Measurements from ENCODE around the gene CDH4. TPM values are rescaled to one million over a fixed set of nuclear protein-coding genes. Genes with fewer than 3 reads are reported as not detected.
A peak's percentile ranks its signal among the peaks of the same experiment; 100 is the strongest.
"Not testable (repeated sequence)": the region's sequence is repeated elsewhere in the genome, so short reads cannot be mapped to it uniquely, and the experiment has no call there.

The CDH4 gene
- total and polyA plus RNA-seq, 4 donors, result 5.8 to 24.1 (median 17.1) TPM

DNA sequence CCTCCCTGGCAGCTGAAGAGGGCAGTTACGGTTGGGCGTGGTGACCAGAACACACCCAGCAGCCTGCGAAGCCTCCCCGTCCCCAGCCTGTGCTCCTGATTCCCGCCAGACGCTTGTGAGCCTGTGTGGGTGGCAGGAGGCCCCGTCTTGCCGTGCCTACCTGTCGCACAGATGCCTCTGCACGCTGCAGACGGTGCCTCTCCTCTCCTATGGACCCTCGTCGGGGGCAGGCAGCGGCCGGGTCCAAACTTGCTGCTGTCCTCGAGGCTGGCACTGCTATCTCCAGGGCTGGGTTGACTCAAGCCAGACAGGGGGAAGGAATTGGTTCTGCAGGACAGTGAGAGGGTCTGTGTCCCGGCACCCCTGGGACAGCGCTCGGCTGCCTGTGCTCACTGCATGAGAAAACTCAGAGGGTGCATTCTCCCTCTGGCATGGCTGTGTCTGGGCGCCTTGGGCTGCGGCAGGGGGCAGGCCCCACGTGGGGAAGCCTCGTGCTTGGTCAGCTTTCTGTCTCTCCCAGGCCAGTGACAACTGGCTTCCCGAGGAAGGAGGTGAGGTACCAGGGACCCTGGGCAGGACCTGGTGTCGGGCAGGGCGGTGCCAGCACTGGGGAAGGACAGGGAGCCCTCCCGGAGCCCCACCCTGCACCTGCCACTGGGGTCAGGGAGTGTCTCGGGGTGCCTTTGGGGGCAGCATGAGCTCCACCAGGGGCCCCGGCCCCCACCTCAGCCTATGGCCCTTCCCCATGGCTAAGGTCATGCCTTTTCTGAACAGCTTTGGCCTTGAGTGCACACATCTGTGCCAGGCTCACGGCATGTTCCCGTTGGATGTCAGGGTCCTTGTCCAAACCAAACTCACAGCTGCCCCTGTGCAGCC is 686.1 kb downstream of the CDH4 start:
- 82% methylated on average over 29 of the region's 31 CpGs for WGBS (ENCODE audit: insufficient coverage)
- no peak for DNase-seq (ENCODE audit: low read depth in 4 of 6, low spot score in 6 of 6)
- no peaks in the 10 kb centered on the region for H3K27me3 ChIP-seq (ENCODE audit: control insufficient read depth, insufficient read depth, low read length)

DNA sequence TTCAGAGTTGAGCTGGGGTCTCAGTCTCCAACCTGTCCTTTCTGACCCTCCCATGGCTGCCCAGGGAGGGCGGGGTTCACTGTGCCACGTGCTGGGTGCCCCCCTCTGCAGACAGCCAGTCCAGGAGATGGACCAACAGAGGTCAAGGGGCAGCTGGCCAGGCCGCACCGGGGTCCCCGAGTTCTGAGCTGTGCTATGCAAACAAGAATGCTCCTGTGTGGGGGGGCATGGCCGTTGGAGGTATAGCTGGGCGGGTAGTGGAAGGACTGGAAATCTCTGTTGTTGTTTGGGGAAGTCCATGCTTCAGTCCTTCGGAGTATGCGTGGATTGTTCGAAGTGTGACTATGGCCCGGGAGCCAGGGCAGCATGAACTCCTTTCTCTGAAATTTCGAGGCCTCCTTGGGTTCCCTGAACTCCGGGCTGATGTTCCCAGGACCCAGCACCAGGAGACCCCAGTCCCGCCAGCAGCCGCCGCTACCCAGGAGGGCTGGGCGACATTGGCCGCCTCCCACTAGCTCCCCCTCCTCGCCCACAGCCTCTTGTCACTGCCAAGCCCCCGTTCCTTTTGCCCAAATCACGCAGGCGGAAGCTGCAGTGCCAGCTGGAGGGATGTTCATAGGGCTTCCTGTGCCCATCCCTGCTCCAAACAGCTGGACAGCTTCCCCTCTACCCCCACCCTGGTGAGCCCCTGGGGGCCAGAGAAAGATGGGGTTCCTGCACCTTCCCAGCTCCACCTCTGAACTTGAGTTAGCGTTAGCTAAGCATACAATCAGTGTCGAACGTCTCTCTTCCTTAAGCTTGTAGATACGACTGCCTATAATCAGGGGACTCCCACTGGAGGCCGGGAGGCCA is 687.0 kb downstream of the CDH4 start:
- no peak for DNase-seq (ENCODE audit: low read depth in 4 of 6, low spot score in 6 of 6)
- WGBS (ENCODE audit: insufficient coverage), result 83% methylated on average over 27 of the region's 27 CpGs
- no peak overlapping the region for H3K4me3 ChIP-seq (ENCODE audit: low read depth, low read length)
- no peak overlapping the region for H3K27ac ChIP-seq (ENCODE audit: low read depth, low read length)
- H3K9me3 ChIP-seq (ENCODE audit: control insufficient read depth, insufficient read depth, low read length), result no peaks in the 10 kb centered on the region
- H3K36me3 ChIP-seq (ENCODE audit: control insufficient read depth, insufficient read depth, low read length), result peaks cover 42% of the 10 kb centered on the region
- H3K4me1 ChIP-seq (ENCODE audit: control insufficient read depth, insufficient read depth, low read length), result peaks cover 4% of the 10 kb centered on the region
- H3K27me3 ChIP-seq (ENCODE audit: control insufficient read depth, insufficient read depth, low read length), result no peaks in the 10 kb centered on the region

More for the DNA sequence above, 686.1 kb downstream of the CDH4 start:
- H3K27ac ChIP-seq (ENCODE audit: low read depth, low read length), result no peak overlapping the region
- peaks cover 5% of the 10 kb centered on the region for H3K4me1 ChIP-seq (ENCODE audit: control insufficient read depth, insufficient read depth, low read length)
- peaks cover 50% of the 10 kb centered on the region for H3K36me3 ChIP-seq (ENCODE audit: control insufficient read depth, insufficient read depth, low read length)
- no peak overlapping the region for H3K4me3 ChIP-seq (ENCODE audit: low read depth, low read length)
- H3K9me3 ChIP-seq (ENCODE audit: control insufficient read depth, insufficient read depth, low read length), result no peaks in the 10 kb centered on the region

DNA sequence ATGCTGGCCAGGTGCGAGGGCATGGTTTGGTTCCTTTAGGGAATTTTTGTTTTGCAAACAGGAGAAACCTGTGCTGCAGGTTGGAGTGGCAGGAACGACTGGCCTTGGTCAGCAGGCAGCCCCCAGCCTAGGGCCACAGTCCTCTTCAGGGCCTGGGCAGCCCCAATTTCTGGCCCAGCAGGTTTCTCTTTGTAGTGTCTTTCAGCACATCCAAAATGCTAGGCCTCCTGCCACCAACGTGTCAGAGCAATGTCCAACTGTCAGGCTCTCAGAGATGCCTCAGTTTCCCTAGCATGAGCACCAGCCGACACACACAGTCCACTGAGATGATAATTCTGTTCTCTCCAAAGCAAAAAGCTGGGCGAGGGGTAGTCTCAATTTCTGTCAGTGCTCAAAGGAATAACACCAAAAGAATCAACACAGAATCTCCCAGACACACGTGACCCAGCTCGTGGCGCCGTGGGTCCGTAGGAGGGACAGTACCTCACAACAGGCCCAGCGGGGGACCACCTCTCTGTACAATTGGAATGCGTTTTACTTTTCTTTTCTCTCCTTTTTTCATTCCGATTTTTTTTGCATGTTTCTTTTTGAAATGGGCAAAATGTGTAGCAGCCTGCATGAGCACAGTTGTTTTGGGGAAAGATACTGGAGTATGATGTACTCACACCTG is 687.8 kb downstream of the CDH4 start:
- H3K4me3 ChIP-seq (ENCODE audit: low read depth, low read length), result no peak overlapping the region
- peaks cover 36% of the 10 kb centered on the region for H3K36me3 ChIP-seq (ENCODE audit: control insufficient read depth, insufficient read depth, low read length)
- no peaks in the 10 kb centered on the region for H3K4me1 ChIP-seq (ENCODE audit: control insufficient read depth, insufficient read depth, low read length)
- H3K27me3 ChIP-seq (ENCODE audit: control insufficient read depth, insufficient read depth, low read length), result no peaks in the 10 kb centered on the region
- H3K9me3 ChIP-seq (ENCODE audit: control insufficient read depth, insufficient read depth, low read length), result no peaks in the 10 kb centered on the region
- WGBS (ENCODE audit: insufficient coverage), result 83% methylated on average over 11 of the region's 13 CpGs
- DNase-seq (ENCODE audit: low read depth in 4 of 6, low spot score in 6 of 6), result no peak
- H3K27ac ChIP-seq (ENCODE audit: low read depth, low read length), result no peak overlapping the region

- Histone ChIP-seq H3K27ac (ENCODE audit: low read depth, low read length) (no peak overlapping the region), H3K36me3 (ENCODE audit: control insufficient read depth, insufficient read depth, low read length) (peaks cover 36% of the 10 kb centered on the region), H3K27me3 (ENCODE audit: control insufficient read depth, insufficient read depth, low read length) (no peaks in the 10 kb centered on the region), H3K9me3 (ENCODE audit: control insufficient read depth, insufficient read depth, low read length) (no peaks in the 10 kb centered on the region), H3K4me1 (ENCODE audit: control insufficient read depth, insufficient read depth, low read length) (no peaks in the 10 kb centered on the region), H3K4me3 (ENCODE audit: low read depth, low read length) (no peak overlapping the region)
- 89% methylated on average over 17 of the region's 17 CpGs for WGBS (ENCODE audit: insufficient coverage)
- DNase-seq (ENCODE audit: low read depth in 4 of 6, low spot score in 6 of 6), result peak in 1 of 6 donors; percentile 26
Observed at GRCh38 chr20:61940491-61940890, 688.4 kb downstream of the CDH4 start.

- no peaks in the 10 kb centered on the region for H3K27me3 ChIP-seq (ENCODE audit: control insufficient read depth, insufficient read depth, low read length)
- no peak for DNase-seq (ENCODE audit: low read depth in 4 of 6, low spot score in 6 of 6)
- peaks cover 36% of the 10 kb centered on the region for H3K36me3 ChIP-seq (ENCODE audit: control insufficient read depth, insufficient read depth, low read length)
- no peak overlapping the region for H3K27ac ChIP-seq (ENCODE audit: low read depth, low read length)
- no peak overlapping the region for H3K4me3 ChIP-seq (ENCODE audit: low read depth, low read length)
- WGBS (ENCODE audit: insufficient coverage), result 94% methylated on average over 16 of the region's 16 CpGs
- no peaks in the 10 kb centered on the region for H3K9me3 ChIP-seq (ENCODE audit: control insufficient read depth, insufficient read depth, low read length)
- H3K4me1 ChIP-seq (ENCODE audit: control insufficient read depth, insufficient read depth, low read length), result no peaks in the 10 kb centered on the region
Observed at GRCh38 chr20:61940976-61941720, 689.1 kb downstream of the CDH4 start.

DNA sequence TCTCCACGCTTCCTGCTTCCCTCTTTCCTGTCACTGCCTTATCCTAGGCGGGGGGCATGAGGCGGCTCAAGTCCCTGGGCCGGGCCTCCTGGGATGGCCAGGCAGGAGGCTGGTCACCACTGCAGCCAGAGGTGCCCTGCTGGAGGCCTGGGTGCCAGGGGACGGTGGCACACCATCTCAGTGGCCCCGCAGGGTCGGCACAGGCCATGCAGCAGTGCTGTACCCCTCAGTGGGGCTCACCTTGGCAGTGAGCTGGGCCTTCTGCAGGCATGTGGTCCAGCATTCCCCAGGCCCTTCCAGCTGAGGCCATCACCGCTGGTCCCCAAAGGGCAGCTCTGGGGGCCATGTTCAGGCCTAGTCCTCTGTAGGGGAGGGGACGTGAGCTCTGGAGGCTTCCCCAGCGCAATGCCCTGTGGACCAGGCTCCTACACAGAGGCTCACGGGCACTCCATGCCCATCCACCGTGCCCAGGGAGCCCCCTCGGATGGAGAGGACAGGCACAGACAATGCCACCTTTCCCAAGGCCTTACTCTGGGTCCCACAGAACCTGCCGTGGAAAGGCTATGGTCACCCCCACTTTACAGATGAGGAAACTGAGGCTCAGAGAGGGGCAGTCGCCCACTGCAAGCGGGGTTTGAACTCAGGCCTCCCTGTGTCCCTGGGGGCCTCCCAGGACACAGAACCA is 689.8 kb downstream of the CDH4 start:
- Histone ChIP-seq H3K4me1 (ENCODE audit: control insufficient read depth, insufficient read depth, low read length) (no peaks in the 10 kb centered on the region), H3K27ac (ENCODE audit: low read depth, low read length) (no peak overlapping the region), H3K4me3 (ENCODE audit: low read depth, low read length) (no peak overlapping the region), H3K9me3 (ENCODE audit: control insufficient read depth, insufficient read depth, low read length) (no peaks in the 10 kb centered on the region), H3K27me3 (ENCODE audit: control insufficient read depth, insufficient read depth, low read length) (no peaks in the 10 kb centered on the region), H3K36me3 (ENCODE audit: control insufficient read depth, insufficient read depth, low read length) (peaks cover 31% of the 10 kb centered on the region)
- 82% methylated on average over 14 of the region's 16 CpGs for WGBS (ENCODE audit: insufficient coverage)
- no peak for DNase-seq (ENCODE audit: low read depth in 4 of 6, low spot score in 6 of 6)

GRCh38 chr20:61942526-61942925 is 690.5 kb downstream of the CDH4 start:
- H3K27me3 ChIP-seq (ENCODE audit: control insufficient read depth, insufficient read depth, low read length), result no peaks in the 10 kb centered on the region
- WGBS (ENCODE audit: insufficient coverage), result 90% methylated on average over 8 of the region's 9 CpGs
- H3K36me3 ChIP-seq (ENCODE audit: control insufficient read depth, insufficient read depth, low read length), result peaks cover 26% of the 10 kb centered on the region
- H3K4me1 ChIP-seq (ENCODE audit: control insufficient read depth, insufficient read depth, low read length), result no peaks in the 10 kb centered on the region
- no peaks in the 10 kb centered on the region for H3K9me3 ChIP-seq (ENCODE audit: control insufficient read depth, insufficient read depth, low read length)
- H3K4me3 ChIP-seq (ENCODE audit: low read depth, low read length), result no peak overlapping the region
- no peak overlapping the region for H3K27ac ChIP-seq (ENCODE audit: low read depth, low read length)
- DNase-seq (ENCODE audit: low read depth in 4 of 6, low spot score in 6 of 6), result no peak

DNA sequence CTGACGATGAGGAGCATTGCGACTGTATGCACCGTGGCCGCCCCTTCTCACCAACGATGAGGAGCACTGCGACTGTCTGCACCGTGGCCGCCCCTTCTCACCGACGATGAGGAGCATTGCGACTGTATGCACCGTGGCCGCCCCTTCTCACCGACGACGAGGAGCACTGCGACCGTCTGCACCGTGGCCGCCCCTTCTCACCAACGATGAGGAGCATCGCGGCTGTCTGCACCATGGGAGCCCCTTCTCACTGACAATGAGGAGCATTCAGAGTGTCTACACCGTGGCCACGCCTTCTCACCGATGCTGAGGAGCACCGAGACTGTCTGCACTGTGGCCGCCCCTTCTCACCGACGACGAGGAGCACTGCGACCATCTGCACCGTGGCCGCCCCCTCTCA is 692.9 kb downstream of the CDH4 start:
- DNase-seq (ENCODE audit: low read depth in 4 of 6, low spot score in 6 of 6); H3K4me3 ChIP-seq (ENCODE audit: low read depth, low read length); H3K9me3 ChIP-seq (ENCODE audit: control insufficient read depth, insufficient read depth, low read length); H3K27ac ChIP-seq (ENCODE audit: low read depth, low read length); H3K27me3 ChIP-seq (ENCODE audit: control insufficient read depth, insufficient read depth, low read length); H3K4me1 ChIP-seq (ENCODE audit: control insufficient read depth, insufficient read depth, low read length): not testable (repeated sequence)
- H3K36me3 ChIP-seq (ENCODE audit: control insufficient read depth, insufficient read depth, low read length), result peaks cover 10% of the 10 kb centered on the region
- 97% methylated on average over 5 of the region's 34 CpGs for WGBS (ENCODE audit: insufficient coverage)
